Sigmoid colon (tissue), 7 donors: ENCODE data around the gene PPP1R13L. TPM values are rescaled to one million over a fixed set of nuclear protein-coding genes. Genes with fewer than 3 reads are reported as not detected.

Experiments used
- DNase-seq: peaks from one replicate; pipeline ENCODE4 v3.0.0-alpha.2; 2019
- H3K27ac ChIP-seq, 4 donors: fragments of 200-600 bp; sonication (generic); one replicate each; pipeline ENCODE4 v1.5.1; 2016 to 2019; ENCODE audit warnings: mild to moderate bottlenecking in 1 of 4
- H3K27me3 ChIP-seq, 3 donors: fragments of 200-600 bp; sonication (generic); one replicate each; pipeline ENCODE4 v1.5.1; 2019; ENCODE audit warnings: mild to moderate bottlenecking in 1 of 3
- H3K36me3 ChIP-seq, 4 donors: fragments of 200-600 bp; sonication (generic); one replicate each; pipeline ENCODE4 v1.5.1; 2016 to 2019
- H3K4me1 ChIP-seq, 4 donors: fragments of 200-600 bp; sonication (generic); one replicate each; pipeline ENCODE4 v1.5.1; 2017 to 2019
- H3K4me3 ChIP-seq, 4 donors: fragments of 200-600 bp; sonication (generic); one replicate each; pipeline ENCODE4 v1.5.1; 2017 to 2019; ENCODE audit warnings: mild to moderate bottlenecking in 2 of 4, moderate library complexity in 1 of 4
- H3K9me3 ChIP-seq, 4 donors: fragments of 200-600 bp in 3 of 4; sonication (generic) in 3 of 4; one replicate each; pipeline versions ENCODE4 v1.5.1 to v1.6.1; 2013 to 2019
- CTCF ChIP-seq, 4 experiments: fragments of 450-650 bp in 3 of 4; fragments of 200-600 bp in 1 of 4; IDR thresholded peaks; one replicate each; pipeline ENCODE4 v1.5.1; 2016 to 2019; ENCODE audit warnings: antibody characterized with exemption in 4 of 4, mild to moderate bottlenecking in 3 of 4, moderate library complexity in 2 of 4
- EP300 ChIP-seq, 4 donors: sonication (generic); formaldehyde crosslinking; IDR thresholded peaks; one replicate each; pipeline ENCODE4 v1.6.1; 2017; ENCODE audit warnings: antibody characterized with exemption in 4 of 4
- POLR2A ChIP-seq, 2 donors: fragments of 450-650 bp; IDR thresholded peaks; one replicate each; pipeline ENCODE4 v1.6.1; 2016; ENCODE audit warnings: antibody characterized with exemption in 2 of 2, mild to moderate bottlenecking in 2 of 2, moderate library complexity in 2 of 2
- POLR2AphosphoS5 ChIP-seq, 4 donors: sonication (generic); formaldehyde crosslinking; IDR thresholded peaks; one replicate each; pipeline ENCODE4 v1.6.1; 2017; ENCODE audit warnings: antibody characterized with exemption in 4 of 4
- WGBS, 2 donors: extraction: QIAGEN DNeasy Blood & Tissue Kit; methylation state at CpG; one replicate each; pipeline ENCODE4 v1.1.7; 2013; 5-methylcytosine and 5-hydroxymethylcytosine counted together
- intact Hi-C: fragments of 100-400 bp; cut with DNase I; formaldehyde crosslinking; loops from one replicate; pipeline ENCODE4 v1.15.1; 2023
- polyA plus RNA-seq, 3 donors: library from polyadenylated mRNA; stranded (reverse); fragments of 200-250 nt; gene quantifications; one replicate each; pipeline ENCODE4 v1.2.3, GENCODE V29; 2013
- total RNA-seq, 4 donors: library from RNA; depleted of rRNA; stranded (reverse); fragments of >200 nt; gene quantifications; one replicate each; pipeline ENCODE4 v1.1.0, GENCODE V29; 2016
- donor health status: healthy with polysubstance abuse.
- donor health status: Bipolar disorder and iron deficiency.
- donor health status: healthy.

The PPP1R13L gene
- total and polyA plus RNA-seq, 7 donors: 5.8 to 34.0 (median 9.4) TPM

GRCh38 chr19:45357445-45357783, 47.5 kb downstream of the PPP1R13L start:
- no peak overlapping the region for H3K27ac ChIP-seq
- no peak overlapping the region for H3K4me3 ChIP-seq
- peaks cover 0 to 47% (median 5%) of the 10 kb centered on the region in 4 donors for H3K36me3 ChIP-seq
- no peak for DNase-seq
- TF ChIP-seq EP300 (IDR thresholded peaks at IDR 0.05): no peak
- no peak for TF ChIP-seq POLR2AphosphoS5 (IDR thresholded peaks at IDR 0.05)
- TF ChIP-seq CTCF (IDR thresholded peaks at IDR 0.05): no peak
- no peak for TF ChIP-seq POLR2A (IDR thresholded peaks at IDR 0.05)
- no peaks in the 10 kb centered on the region for H3K27me3 ChIP-seq
- intact Hi-C loops: no loop called here
- WGBS, 2 donors: 93 to 95% methylated on average over 11 of the region's 11 CpGs
- no peaks in the 10 kb centered on the region for H3K4me1 ChIP-seq
- no peaks in the 10 kb centered on the region for H3K9me3 ChIP-seq

- intact Hi-C loops: no loop called here
- Histone ChIP-seq H3K4me3 (no peak overlapping the region), H3K9me3 (no peaks in the 10 kb centered on the region), H3K4me1 (no peaks in the 10 kb centered on the region), H3K27ac (no peak overlapping the region), H3K27me3 (no peaks in the 10 kb centered on the region), H3K36me3 (peaks cover 0 to 50% (median 5%) of the 10 kb centered on the region in 4 donors)
- TF ChIP-seq POLR2AphosphoS5 (IDR thresholded peaks at IDR 0.05) (no peak), EP300 (IDR thresholded peaks at IDR 0.05) (no peak), CTCF (IDR thresholded peaks at IDR 0.05) (no peak), POLR2A (IDR thresholded peaks at IDR 0.05) (no peak)
- WGBS, 2 donors: 90 to 93% methylated on average over 20 of the region's 20 CpGs
- DNase-seq: no peak
Measured at GRCh38 chr19:45356760-45357444, 48.0 kb downstream of the PPP1R13L start.

- H3K4me3 ChIP-seq: no peak overlapping the region
- no peaks in the 10 kb centered on the region for H3K9me3 ChIP-seq
- no peak overlapping the region for H3K27ac ChIP-seq
- no peaks in the 10 kb centered on the region for H3K27me3 ChIP-seq
- H3K36me3 ChIP-seq: peaks cover 0 to 49% (median 5%) of the 10 kb centered on the region in 4 donors
- DNase-seq: no peak
- no peak for TF ChIP-seq EP300 (IDR thresholded peaks at IDR 0.05)
- no peak for TF ChIP-seq POLR2A (IDR thresholded peaks at IDR 0.05)
- no peak for TF ChIP-seq CTCF (IDR thresholded peaks at IDR 0.05)
- TF ChIP-seq POLR2AphosphoS5 (IDR thresholded peaks at IDR 0.05): no peak
- intact Hi-C loops: no loop called here
- no peaks in the 10 kb centered on the region for H3K4me1 ChIP-seq
- 98% methylated on average over 9 of the region's 9 CpGs for WGBS, 2 donors
Measured at GRCh38 chr19:45355910-45356309, 49.0 kb downstream of the PPP1R13L start.

GRCh38 chr19:45355402-45355801, 49.5 kb downstream of the PPP1R13L start:
- no peaks in the 10 kb centered on the region for H3K4me1 ChIP-seq
- H3K27ac ChIP-seq: no peak overlapping the region
- no peak for DNase-seq
- intact Hi-C loops: no loop called here
- H3K4me3 ChIP-seq: no peak overlapping the region
- H3K36me3 ChIP-seq: peaks cover 0 to 49% (median 5%) of the 10 kb centered on the region in 4 donors
- no peaks in the 10 kb centered on the region for H3K9me3 ChIP-seq
- H3K27me3 ChIP-seq: no peaks in the 10 kb centered on the region
- 96 to 97% methylated on average over 9 of the region's 9 CpGs for WGBS, 2 donors
- TF ChIP-seq POLR2AphosphoS5 (IDR thresholded peaks at IDR 0.05): no peak
- no peak for TF ChIP-seq CTCF (IDR thresholded peaks at IDR 0.05)
- no peak for TF ChIP-seq EP300 (IDR thresholded peaks at IDR 0.05)
- no peak for TF ChIP-seq POLR2A (IDR thresholded peaks at IDR 0.05)
